ENCODE data around the gene PAH. TPM values are rescaled to one million over a fixed set of nuclear protein-coding genes. Genes with fewer than 3 reads are reported as not detected.
A peak's percentile ranks its signal among the peaks of the same experiment; 100 is the strongest.

The PAH gene
- total and polyA plus RNA-seq, 9 donors, result 0.22 to 8.4 (median 2.4) TPM; not detected in 5

DNA sequence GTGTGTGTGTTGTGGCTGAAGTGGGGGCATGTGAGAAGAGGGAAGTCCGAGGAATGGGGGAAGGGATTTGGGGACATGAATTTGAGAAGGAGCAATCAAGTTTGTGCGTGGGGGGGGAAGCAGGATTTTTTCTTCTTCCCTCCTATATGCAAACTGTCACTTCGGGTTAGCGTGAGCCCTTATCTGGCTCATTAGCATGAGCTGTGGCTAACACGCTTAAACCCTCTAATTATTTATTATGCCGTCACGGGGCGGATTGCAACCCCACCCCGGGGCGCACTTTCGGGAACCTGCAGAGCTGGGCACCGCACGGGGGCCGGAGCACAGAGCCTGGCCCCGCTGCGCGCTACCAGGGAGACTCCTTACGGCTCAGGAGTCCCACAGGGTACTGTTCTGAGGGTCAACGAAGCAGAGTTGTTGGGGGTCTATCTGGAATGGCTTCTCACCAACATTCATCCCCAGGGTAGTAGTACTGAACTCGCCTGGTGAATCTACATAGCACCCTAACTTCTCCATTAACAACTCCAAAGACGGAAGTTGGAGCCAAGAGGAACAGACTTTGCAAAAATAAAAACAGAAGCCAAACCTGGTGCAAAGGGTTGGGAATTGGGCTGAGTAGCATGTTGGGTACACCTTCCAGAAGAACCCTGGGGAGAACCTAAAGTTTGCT is 34.0 kb upstream of the PAH start:
- no peak overlapping the region for H3K27ac ChIP-seq (ENCODE audit: low read length)
- no peak overlapping the region for H3K4me3 ChIP-seq (ENCODE audit: low read length)
- DNase-seq, result no peak
- no peaks in the 10 kb centered on the region for H3K36me3 ChIP-seq (ENCODE audit: control insufficient read depth, insufficient read depth, low read length)
- no peaks in the 10 kb centered on the region for H3K4me1 ChIP-seq (ENCODE audit: control insufficient read depth, insufficient read depth, low read length)
- 2% methylated on average over 9 of the region's 21 CpGs for WGBS (ENCODE audit: insufficient coverage)
- peaks cover 69% of the 10 kb centered on the region for H3K27me3 ChIP-seq (ENCODE audit: control insufficient read depth, insufficient read depth, low read length)
- no peaks in the 10 kb centered on the region for H3K9me3 ChIP-seq (replicated peaks; ENCODE audit: control insufficient read depth, low read depth, low read length)

DNA sequence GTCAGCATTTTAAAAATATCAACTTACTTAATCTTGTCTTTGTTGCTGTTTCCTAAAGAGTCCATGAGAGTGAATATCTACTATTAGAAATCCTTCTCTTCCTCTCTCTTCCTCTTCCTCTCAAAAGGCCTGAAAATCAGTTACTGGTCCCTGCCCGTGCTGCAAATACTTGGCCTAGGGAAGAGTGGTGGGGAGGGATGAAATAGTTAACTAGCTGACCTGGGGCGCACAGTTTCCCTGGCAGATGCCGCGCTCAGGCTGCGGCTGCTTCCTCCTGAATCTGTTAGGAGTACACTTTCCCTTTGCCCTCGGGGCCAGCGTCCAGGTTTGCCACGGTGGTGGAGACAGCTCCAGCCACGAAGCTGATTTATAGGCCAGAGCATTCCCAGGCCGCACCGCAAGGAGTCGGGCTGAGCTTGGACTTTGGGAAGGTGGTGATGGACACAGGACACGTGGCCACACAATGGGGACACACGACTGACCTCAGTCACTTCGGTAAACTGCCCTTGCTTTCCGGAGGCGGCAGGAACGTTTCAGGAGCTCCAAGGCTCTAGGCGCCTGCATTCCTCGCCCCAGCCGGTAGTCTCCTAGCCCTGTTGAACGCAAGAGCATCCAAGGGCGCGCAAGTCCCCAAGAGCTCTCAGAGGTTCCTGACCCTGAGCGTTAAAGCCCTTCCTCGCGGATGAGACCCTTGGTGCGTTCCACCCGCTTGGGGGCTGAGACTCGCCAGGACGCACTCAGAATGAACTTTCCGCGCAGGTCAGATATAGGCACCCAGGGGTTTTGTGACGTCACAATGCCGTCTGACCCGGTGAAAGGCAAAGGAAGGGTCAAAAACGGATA is 33.3 kb upstream of the PAH start:
- no peak for DNase-seq
- H3K9me3 ChIP-seq (replicated peaks; ENCODE audit: control insufficient read depth, low read depth, low read length), result no peaks in the 10 kb centered on the region
- no peaks in the 10 kb centered on the region for H3K36me3 ChIP-seq (ENCODE audit: control insufficient read depth, insufficient read depth, low read length)
- WGBS (ENCODE audit: insufficient coverage), result under 1% methylated on average over 36 of the region's 37 CpGs
- H3K4me1 ChIP-seq (ENCODE audit: control insufficient read depth, insufficient read depth, low read length), result no peaks in the 10 kb centered on the region
- H3K4me3 ChIP-seq (ENCODE audit: low read length), result no peak overlapping the region
- no peak overlapping the region for H3K27ac ChIP-seq (ENCODE audit: low read length)
- H3K27me3 ChIP-seq (ENCODE audit: control insufficient read depth, insufficient read depth, low read length), result peaks cover 61% of the 10 kb centered on the region

DNA sequence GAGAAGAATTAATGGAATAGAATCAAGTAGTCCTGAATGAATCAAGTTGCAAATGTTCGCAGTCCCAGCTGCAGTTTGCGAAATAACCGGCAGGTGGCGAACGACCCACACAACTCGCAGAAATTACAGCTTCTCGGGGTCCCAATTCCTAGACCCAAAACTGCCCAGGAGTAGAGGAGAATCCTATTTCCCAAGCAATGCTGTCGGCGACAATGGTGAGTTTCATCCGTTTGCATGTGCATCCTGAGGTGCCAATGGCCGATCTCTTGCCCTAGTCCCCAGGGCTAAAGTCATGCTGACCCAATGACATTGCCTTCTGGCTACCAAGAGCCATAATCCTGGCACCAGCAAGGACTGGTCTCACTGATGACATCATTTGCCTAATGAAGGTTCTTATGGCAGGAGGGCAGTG is 31.9 kb upstream of the PAH start:
- H3K27me3 ChIP-seq (ENCODE audit: control insufficient read depth, insufficient read depth, low read length), result peaks cover 48% of the 10 kb centered on the region

DNA sequence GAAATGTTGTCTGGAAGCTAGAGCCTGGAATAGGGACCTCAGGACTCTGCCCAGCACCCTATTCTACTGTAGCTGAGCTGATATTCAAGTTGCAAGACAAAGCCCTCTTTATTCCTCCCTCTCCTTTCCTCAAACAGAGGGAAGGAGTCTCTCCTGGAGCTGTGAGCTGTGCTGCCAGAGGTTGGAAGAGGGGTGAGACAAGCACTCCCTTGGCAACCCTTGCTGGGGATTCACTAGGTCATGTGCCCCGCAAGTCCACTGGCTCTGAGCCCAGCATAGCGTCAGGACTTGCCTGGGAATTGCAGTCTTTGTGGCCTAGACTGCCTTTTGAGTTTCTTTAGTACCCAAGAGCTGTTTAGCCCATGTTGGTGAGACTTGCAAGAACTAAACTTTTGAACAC is 29.0 kb upstream of the PAH start:
- H3K4me1 ChIP-seq (ENCODE audit: control insufficient read depth, insufficient read depth, low read length), result no peaks in the 10 kb centered on the region
- H3K4me3 ChIP-seq (ENCODE audit: low read length), result no peak overlapping the region
- H3K27ac ChIP-seq (ENCODE audit: low read length), result no peak overlapping the region
- WGBS (ENCODE audit: insufficient coverage), result 60% methylated on average over 2 of the region's 2 CpGs
- no peaks in the 10 kb centered on the region for H3K36me3 ChIP-seq (ENCODE audit: control insufficient read depth, insufficient read depth, low read length)
- no peak for DNase-seq
- no peaks in the 10 kb centered on the region for H3K9me3 ChIP-seq (replicated peaks; ENCODE audit: control insufficient read depth, low read depth, low read length)
- H3K27me3 ChIP-seq (ENCODE audit: control insufficient read depth, insufficient read depth, low read length), result peaks cover 21% of the 10 kb centered on the region

More for the DNA sequence above, 31.9 kb upstream of the PAH start:
- no peak overlapping the region for H3K4me3 ChIP-seq (ENCODE audit: low read length)
- WGBS (ENCODE audit: insufficient coverage), result 1% methylated on average over 11 of the region's 11 CpGs
- no peaks in the 10 kb centered on the region for H3K4me1 ChIP-seq (ENCODE audit: control insufficient read depth, insufficient read depth, low read length)
- no peak overlapping the region for H3K27ac ChIP-seq (ENCODE audit: low read length)
- H3K36me3 ChIP-seq (ENCODE audit: control insufficient read depth, insufficient read depth, low read length), result no peaks in the 10 kb centered on the region
- H3K9me3 ChIP-seq (replicated peaks; ENCODE audit: control insufficient read depth, low read depth, low read length), result no peaks in the 10 kb centered on the region
- DNase-seq, result peak; percentile 20

DNA sequence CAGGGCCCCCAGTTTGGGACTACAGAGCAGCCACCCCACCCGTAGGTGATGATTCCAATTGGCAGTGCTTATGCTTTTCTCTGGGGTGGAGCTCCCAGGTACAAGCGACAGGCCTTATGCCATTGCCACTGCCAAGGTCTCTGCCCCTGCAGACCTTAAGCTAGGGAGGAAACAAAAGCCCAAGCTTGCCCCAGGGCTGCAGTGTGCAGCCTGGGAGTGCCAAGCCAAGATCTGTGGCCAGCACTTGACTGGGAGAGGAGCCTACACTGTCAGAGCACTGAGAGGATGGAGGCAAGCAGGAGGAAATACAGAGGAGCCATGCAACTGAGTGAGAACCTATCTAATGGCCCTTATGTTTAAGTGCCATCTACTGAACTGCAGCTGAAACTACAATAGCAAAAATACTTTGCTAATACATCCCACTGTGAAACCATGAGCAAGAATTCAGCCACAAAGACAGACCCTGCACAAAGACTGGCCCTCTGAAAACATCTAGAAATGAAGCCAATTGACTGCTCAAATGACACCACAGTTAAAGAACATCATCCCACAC is 22.7 kb upstream of the PAH start:
- peaks cover 2% of the 10 kb centered on the region for H3K9me3 ChIP-seq (replicated peaks; ENCODE audit: control insufficient read depth, low read depth, low read length)

DNA sequence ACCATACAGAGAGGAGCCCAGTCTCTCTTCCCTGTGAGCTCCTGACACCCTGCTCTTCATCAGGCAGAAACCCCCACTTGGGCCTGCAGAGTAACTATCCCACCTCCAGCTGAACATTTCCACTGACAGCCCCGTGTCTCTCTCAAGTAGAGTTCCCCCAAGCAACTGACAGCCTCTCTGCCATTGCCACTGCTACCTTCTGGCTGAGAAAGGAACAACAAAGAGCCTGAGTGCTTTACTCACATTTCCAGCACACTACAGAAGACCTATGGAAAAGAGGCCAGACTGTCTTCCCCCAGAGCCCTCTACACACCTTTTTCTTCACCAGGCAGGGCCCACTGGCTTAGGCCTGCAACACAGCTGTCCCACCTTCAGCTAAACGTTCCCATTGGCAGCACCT is 22.0 kb upstream of the PAH start:
- H3K36me3 ChIP-seq (ENCODE audit: control insufficient read depth, insufficient read depth, low read length), result no peaks in the 10 kb centered on the region
- no peaks in the 10 kb centered on the region for H3K4me1 ChIP-seq (ENCODE audit: control insufficient read depth, insufficient read depth, low read length)
- DNase-seq, result no peak
- WGBS (ENCODE audit: insufficient coverage), result 44% methylated on average over 2 of the region's 2 CpGs
- H3K27ac ChIP-seq (ENCODE audit: low read length), result no peak overlapping the region
- H3K9me3 ChIP-seq (replicated peaks; ENCODE audit: control insufficient read depth, low read depth, low read length), result peaks cover 2% of the 10 kb centered on the region
- no peaks in the 10 kb centered on the region for H3K27me3 ChIP-seq (ENCODE audit: control insufficient read depth, insufficient read depth, low read length)
- H3K4me3 ChIP-seq (ENCODE audit: low read length), result no peak overlapping the region

More for the DNA sequence above, 22.7 kb upstream of the PAH start:
- 100% methylated on average over 2 of the region's 2 CpGs for WGBS (ENCODE audit: insufficient coverage)
- Histone ChIP-seq H3K36me3 (ENCODE audit: control insufficient read depth, insufficient read depth, low read length) (no peaks in the 10 kb centered on the region), H3K4me1 (ENCODE audit: control insufficient read depth, insufficient read depth, low read length) (no peaks in the 10 kb centered on the region), H3K27me3 (ENCODE audit: control insufficient read depth, insufficient read depth, low read length) (no peaks in the 10 kb centered on the region), H3K27ac (ENCODE audit: low read length) (no peak overlapping the region), H3K4me3 (ENCODE audit: low read length) (no peak overlapping the region)
- DNase-seq, result no peak

DNA sequence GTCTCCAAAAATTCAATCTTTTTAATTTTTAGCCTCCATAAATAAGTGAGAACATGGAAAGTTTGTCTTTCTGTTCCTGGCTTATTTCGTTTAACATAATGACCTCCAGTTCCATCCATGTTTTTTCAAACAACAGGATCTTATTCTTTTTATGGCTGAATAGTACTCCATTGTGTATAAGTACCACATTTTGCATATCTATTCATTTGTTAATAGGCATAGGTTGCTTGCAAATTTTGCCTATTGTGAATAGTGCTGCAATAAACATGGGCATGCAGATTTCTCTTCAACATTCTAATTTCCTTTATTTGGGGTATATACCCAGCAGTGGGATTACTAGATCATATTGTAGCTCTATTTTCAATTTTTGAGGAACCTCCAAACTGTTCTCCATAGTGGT is 16.1 kb upstream of the PAH start:
- Histone ChIP-seq H3K36me3 (ENCODE audit: control insufficient read depth, insufficient read depth, low read length) (no peaks in the 10 kb centered on the region), H3K27ac (ENCODE audit: low read length) (no peak overlapping the region), H3K27me3 (ENCODE audit: control insufficient read depth, insufficient read depth, low read length) (no peaks in the 10 kb centered on the region), H3K4me1 (ENCODE audit: control insufficient read depth, insufficient read depth, low read length) (no peaks in the 10 kb centered on the region), H3K4me3 (ENCODE audit: low read length) (no peak overlapping the region), H3K9me3 (replicated peaks; ENCODE audit: control insufficient read depth, low read depth, low read length) (no peaks in the 10 kb centered on the region)
- no CpG with 5 or more reads among the region's 1 CpG for WGBS (ENCODE audit: insufficient coverage)
- no peak for DNase-seq

DNA sequence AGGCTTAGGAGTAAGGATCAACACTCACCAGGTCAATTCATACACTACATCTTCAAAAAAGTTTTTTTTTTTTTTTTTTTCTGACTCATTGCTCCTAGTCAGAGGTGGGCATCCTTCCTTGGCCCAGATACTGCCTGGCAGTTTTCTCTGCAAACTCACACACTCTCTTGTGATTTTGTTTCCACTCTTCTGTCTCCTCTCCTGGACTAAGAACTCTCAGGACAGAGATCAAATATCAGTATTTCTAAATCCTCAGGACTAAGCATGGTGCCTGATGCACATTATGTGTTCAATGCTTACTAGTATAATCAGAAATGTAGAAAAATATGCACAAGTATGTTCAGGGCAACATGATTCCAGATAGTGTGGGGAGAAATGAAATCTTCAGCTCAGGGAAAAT is 10.2 kb upstream of the PAH start:
- H3K9me3 ChIP-seq (replicated peaks; ENCODE audit: control insufficient read depth, low read depth, low read length), result no peaks in the 10 kb centered on the region
- no peaks in the 10 kb centered on the region for H3K4me1 ChIP-seq (ENCODE audit: control insufficient read depth, insufficient read depth, low read length)
- H3K27ac ChIP-seq (ENCODE audit: low read length), result no peak overlapping the region
- DNase-seq, result no peak
- no peak overlapping the region for H3K4me3 ChIP-seq (ENCODE audit: low read length)
- no peaks in the 10 kb centered on the region for H3K36me3 ChIP-seq (ENCODE audit: control insufficient read depth, insufficient read depth, low read length)
- H3K27me3 ChIP-seq (ENCODE audit: control insufficient read depth, insufficient read depth, low read length), result no peaks in the 10 kb centered on the region

DNA sequence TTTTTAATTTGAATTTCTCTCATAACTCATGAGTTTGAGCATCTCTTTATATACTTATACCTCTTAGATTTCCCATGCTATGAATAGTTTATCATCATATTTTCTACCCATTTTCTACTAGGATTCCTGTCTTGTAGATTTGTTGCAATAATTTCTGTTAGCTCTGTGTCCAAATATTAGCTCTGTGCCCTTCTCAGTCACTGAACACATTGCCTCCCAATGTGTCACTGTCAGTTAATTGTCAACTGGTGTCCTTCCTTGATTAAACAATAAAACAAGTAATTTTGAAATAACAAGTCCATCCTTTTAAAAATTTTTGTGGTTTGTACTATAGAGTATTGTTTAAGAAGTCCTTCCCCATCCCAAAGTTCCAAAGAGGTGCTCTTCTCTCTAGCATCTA is 4.2 kb upstream of the PAH start:
- H3K4me1 ChIP-seq (ENCODE audit: control insufficient read depth, insufficient read depth, low read length), result no peaks in the 10 kb centered on the region
- H3K4me3 ChIP-seq (ENCODE audit: low read length), result no peak overlapping the region
- no peak overlapping the region for H3K27ac ChIP-seq (ENCODE audit: low read length)
- DNase-seq, result no peak
- H3K27me3 ChIP-seq (ENCODE audit: control insufficient read depth, insufficient read depth, low read length), result peaks cover 8% of the 10 kb centered on the region
- no peaks in the 10 kb centered on the region for H3K36me3 ChIP-seq (ENCODE audit: control insufficient read depth, insufficient read depth, low read length)
- H3K9me3 ChIP-seq (replicated peaks; ENCODE audit: control insufficient read depth, low read depth, low read length), result no peaks in the 10 kb centered on the region

DNA sequence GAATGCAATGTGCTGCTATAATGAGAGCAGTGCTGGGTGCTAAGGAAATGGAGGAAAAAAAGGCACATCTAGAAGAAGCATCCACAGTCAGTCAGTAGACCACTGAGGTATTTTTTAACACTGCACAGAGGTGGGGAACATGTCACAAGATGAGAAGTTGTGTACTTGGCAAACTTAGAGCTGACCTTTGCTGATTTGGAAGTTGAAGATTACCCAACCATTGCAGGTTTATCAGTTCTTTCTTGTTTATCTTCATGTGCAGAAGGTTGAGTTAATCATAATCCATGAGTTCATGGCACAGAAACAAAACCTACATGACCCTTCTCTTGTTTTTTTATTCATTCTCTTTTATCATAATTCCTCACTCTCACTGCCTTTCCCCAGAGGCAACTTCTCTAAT is 3.2 kb upstream of the PAH start:
- Histone ChIP-seq H3K27ac (ENCODE audit: low read length) (no peak overlapping the region), H3K9me3 (replicated peaks; ENCODE audit: control insufficient read depth, low read depth, low read length) (no peaks in the 10 kb centered on the region), H3K27me3 (ENCODE audit: control insufficient read depth, insufficient read depth, low read length) (peaks cover 8% of the 10 kb centered on the region), H3K4me3 (ENCODE audit: low read length) (no peak overlapping the region), H3K36me3 (ENCODE audit: control insufficient read depth, insufficient read depth, low read length) (no peaks in the 10 kb centered on the region), H3K4me1 (ENCODE audit: control insufficient read depth, insufficient read depth, low read length) (no peaks in the 10 kb centered on the region)
- no peak for DNase-seq
